HAP-1 (cell line): ENCODE measurements around the gene RAD51AP2.

Experiments used
- DNase-seq, 2 experiments: peaks; one replicate each; pipeline ENCODE4 v3.0.0-alpha.2; 2016 to 2020; ENCODE audit warnings: low spot score in 2 of 2
- H3K27me3 ChIP-seq: fragments of 250-450 bp; sonication (Bioruptor Pico); 2 replicates; pipeline ENCODE4 v1.5.1; 2020; ENCODE audit warnings: low read depth, mild to moderate bottlenecking, moderate library complexity
- H3K36me3 ChIP-seq: fragments of 250-450 bp; sonication (Bioruptor Pico); replicated peaks from 2 replicates; pipeline ENCODE4 v1.5.1; 2020; ENCODE audit warnings: mild to moderate bottlenecking
- H3K4me1 ChIP-seq: fragments of 250-450 bp; sonication (Bioruptor Pico); 2 replicates; pipeline ENCODE4 v1.5.1; 2020; ENCODE audit warnings: mild to moderate bottlenecking
- H3K4me3 ChIP-seq: fragments of 250-450 bp; sonication (Bioruptor Pico); 2 replicates; pipeline ENCODE4 v1.5.1; 2020; ENCODE audit warnings: mild to moderate bottlenecking, moderate library complexity
- H3K9me3 ChIP-seq: fragments of 250-450 bp; sonication (Bioruptor Pico); 2 replicates; pipeline ENCODE4 v1.5.1; 2020; ENCODE audit warnings: mild to moderate bottlenecking, moderate library complexity
- in situ Hi-C: fragments of 300-500 bp; cut with MboI; formaldehyde crosslinking; loops from 3 replicates; pipeline ENCODE4 v1.14.3; 2020; ENCODE audit warnings: low sequenced_read_pairs, inconsistent platforms, mixed read lengths

The RAD51AP2 gene

GRCh38 chr2:17471979-17472378, 46.3 kb downstream of the RAD51AP2 start:
- Histone ChIP-seq H3K27me3 (no peaks in the 10 kb centered on the region), H3K36me3 (no peaks in the 10 kb centered on the region)
- in situ Hi-C loops: no loop called here

DNA sequence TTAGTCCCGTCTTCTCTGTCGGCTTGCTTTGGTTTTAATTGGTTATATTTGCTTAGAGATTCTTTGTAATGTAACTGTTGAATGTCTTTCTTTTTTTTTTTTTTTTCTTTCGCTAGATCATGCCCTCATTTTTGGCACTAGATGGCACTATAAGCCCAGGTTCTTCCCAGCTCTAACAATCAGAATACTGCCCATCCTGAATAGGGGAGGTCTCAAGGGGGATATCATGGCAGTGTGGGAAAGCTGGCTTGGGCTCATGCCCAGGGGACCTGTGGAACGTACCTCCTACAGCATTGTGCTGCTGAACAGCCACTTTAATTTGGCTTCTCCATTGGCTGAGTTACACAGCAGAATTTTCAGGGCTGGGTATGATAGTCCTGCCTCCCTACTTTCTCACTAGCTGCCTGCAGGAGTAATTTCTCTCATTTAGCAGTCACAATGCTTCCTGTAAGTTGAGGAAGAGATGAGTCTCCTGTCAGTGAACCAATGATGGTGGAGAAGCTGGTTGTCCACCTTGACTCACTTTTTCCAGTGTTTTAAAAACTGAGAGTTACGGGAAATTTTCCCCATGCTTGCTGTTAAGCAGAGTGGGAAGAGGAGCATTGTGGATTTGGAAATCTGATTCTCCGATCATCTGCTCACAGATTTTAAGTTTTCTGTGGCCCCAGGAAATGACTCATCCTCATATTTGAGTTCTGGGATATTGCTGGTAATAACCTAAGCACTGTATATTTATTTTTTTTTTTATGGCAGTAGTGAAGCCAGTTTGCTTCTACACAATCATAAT, 47.2 kb downstream of the RAD51AP2 start:
- Histone ChIP-seq H3K27me3 (no peaks in the 10 kb centered on the region), H3K9me3 (peaks cover 13% of the 10 kb centered on the region), H3K36me3 (no peaks in the 10 kb centered on the region), H3K4me3 (no peak overlapping the region), H3K4me1 (no peaks in the 10 kb centered on the region)
- DNase-seq: peak; percentile 36 to 38
- in situ Hi-C loops: no loop called here

More at GRCh38 chr2:17471979-17472378, 46.3 kb downstream of the RAD51AP2 start:
- Histone ChIP-seq H3K4me1 (no peaks in the 10 kb centered on the region), H3K4me3 (no peak overlapping the region), H3K9me3 (peaks cover 13% of the 10 kb centered on the region)
- no peak for DNase-seq

DNA sequence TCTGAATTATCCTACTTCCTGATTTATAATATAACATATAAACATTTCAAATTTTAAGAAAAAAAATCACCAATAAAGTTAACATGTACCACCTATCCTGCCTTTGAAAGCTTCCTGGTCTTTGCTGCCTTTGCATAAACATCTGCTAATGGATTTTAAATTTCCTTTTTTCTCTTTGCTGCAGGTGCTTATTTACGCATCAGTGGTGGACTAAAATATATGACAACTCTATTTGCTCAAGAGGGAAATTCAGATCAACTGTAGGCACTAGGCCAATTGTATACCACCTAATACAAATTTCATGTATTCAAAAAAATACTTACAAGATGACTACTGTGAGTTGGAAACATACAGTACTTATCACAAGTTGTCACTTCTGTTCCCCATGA, 57.2 kb downstream of the RAD51AP2 start:
- no peak for DNase-seq
- in situ Hi-C loops: no loop called here
- no peak overlapping the region for H3K4me3 ChIP-seq
- no peaks in the 10 kb centered on the region for H3K4me1 ChIP-seq
- H3K27me3 ChIP-seq: 0 out of 2 replicates have a peak, but pooled peaks cover 3% of the 10 kb centered on the region
- no peaks in the 10 kb centered on the region for H3K36me3 ChIP-seq
- H3K9me3 ChIP-seq: no peaks in the 10 kb centered on the region
